ENCODE data around the gene MORN4. TPM values are rescaled to one million over a fixed set of nuclear protein-coding genes. Genes with fewer than 3 reads are reported as not detected.

The MORN4 gene
- total RNA-seq: 45.2 TPM

GRCh38 chr10:97632949-97633884 lies at the start of gene MORN4:
Gene MORN4 (minus strand): TSS chr10:97633500. CDS start chr10:97619653, 13,847 bp downstream.

GRCh38 chr10:97640174-97640867 lies 7.0 kb upstream of the MORN4 start, which contains the start of gene PI4K2A:
Gene PI4K2A (plus strand): TSS chr10:97640671. CDS start chr10:97640743, 72 bp downstream.

GRCh38 chr10:97589479-97589878 lies 43.8 kb downstream of the MORN4 start, which contains the start of gene C10orf62:
Gene C10orf62 (plus strand): TSS chr10:97589721. CDS start chr10:97589898, 177 bp downstream.

GRCh38 chr10:97584060-97584797 lies 49.1 kb downstream of the MORN4 start, which contains the start of gene HOGA1:
Gene HOGA1 (plus strand): TSS chr10:97584389. CDS start chr10:97584704, 315 bp downstream.

GRCh38 chr10:97572214-97572989 lies 60.9 kb downstream of the MORN4 start, which contains the start of gene ANKRD2:
Gene ANKRD2 (plus strand): TSS chr10:97572779. CDS start chr10:97572789, 10 bp downstream.

Other genes with a start within 250 kb of the MORN4 start
- 12.7 TPM for gene RRP12, start 232.2 kb downstream of the MORN4 start, total RNA-seq
- 226 TPM for gene PGAM1, start 207.3 kb downstream of the MORN4 start, total RNA-seq
- 43.4 TPM for gene EXOSC1, start 187.5 kb downstream of the MORN4 start, total RNA-seq
- gene ZDHHC16, start 187.3 kb downstream of the MORN4 start, total RNA-seq: 29.5 TPM
- gene MMS19, start 135.1 kb downstream of the MORN4 start, total RNA-seq: 59.7 TPM
- 6.0 TPM for gene UBTD1, start 134.6 kb downstream of the MORN4 start, total RNA-seq
- gene ANKRD2, start 60.7 kb downstream of the MORN4 start, total RNA-seq: 0.46 TPM
- gene HOGA1, start 49.1 kb downstream of the MORN4 start, total RNA-seq: 2.5 TPM
- gene C10orf62, start 43.8 kb downstream of the MORN4 start, total RNA-seq: 0.23 TPM
- gene PI4K2A, start 7.2 kb upstream of the MORN4 start, total RNA-seq: 15.7 TPM
- gene AVPI1, start 53.7 kb upstream of the MORN4 start, total RNA-seq: 4.2 TPM
- gene MARVELD1, start 80.2 kb upstream of the MORN4 start, total RNA-seq: 4.4 TPM
- gene ZFYVE27, start 103.6 kb upstream of the MORN4 start, total RNA-seq: 38.3 TPM
- 3.2 TPM for gene SFRP5, start 138.5 kb upstream of the MORN4 start, total RNA-seq
- gene GOLGA7B, start 216.3 kb upstream of the MORN4 start, total RNA-seq: 16.6 TPM

All from diencephalon (tissue), 1 donor.